Epithelial cell of prostate (primary cell): Measurements from ENCODE around the gene SENP1.
"Not testable (repeated sequence)": the region's sequence is repeated elsewhere in the genome, so short reads cannot be mapped to it uniquely, and the experiment has no call there.

Source experiments
- DNase-seq: peaks from one replicate; pipeline ENCODE4 v3.0.0-alpha.2; 2011; ENCODE audit warnings: low read depth, low spot score
- H3K27ac ChIP-seq: fragments of 450-650 bp; 2 replicates; pipeline ENCODE4 v1.5.1; 2017; ENCODE audit warnings: mild to moderate bottlenecking

SENP1 gene

GRCh38 chr12:48105867-48106680, at the start of gene SENP1:
Gene SENP1 (minus strand): TSS chr12:48106079. CDS start chr12:48101472, 4,607 bp downstream.
- H3K27ac ChIP-seq: peak within 1 kb of the TSS; percentile 89
- peak; percentile 14 for DNase-seq

DNA sequence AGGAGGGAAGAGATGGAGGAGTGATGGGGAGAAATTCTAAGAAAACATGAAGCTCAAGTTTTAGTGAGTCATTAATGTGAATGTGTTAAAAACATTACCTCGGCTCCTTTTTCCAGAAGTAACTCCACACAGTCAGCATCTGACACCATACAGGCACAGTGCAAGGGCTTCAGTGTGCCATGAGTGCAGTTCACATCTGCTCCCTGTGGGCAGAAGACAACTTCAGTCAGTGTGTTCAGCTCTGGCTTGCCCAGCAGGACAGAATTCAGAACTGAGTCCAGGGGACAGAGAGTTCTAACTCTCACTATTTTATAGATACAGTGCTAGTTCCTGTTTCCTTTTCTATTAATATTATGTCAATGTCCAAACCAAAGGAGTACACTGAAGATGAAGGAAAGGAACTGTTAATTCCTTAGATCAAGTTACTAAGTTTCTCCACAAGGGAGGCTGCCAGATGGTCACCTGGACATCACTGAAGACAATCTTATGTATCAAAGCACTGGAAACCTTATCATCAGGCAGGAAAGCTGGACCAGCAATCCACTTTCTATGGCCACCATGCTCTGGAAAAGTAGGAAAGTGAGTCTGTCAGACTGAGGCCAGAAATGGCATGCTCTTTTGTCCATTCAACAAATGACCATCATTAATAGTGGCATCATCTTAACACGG, 45.4 kb upstream of the SENP1 start:
- no peak overlapping the region for H3K27ac ChIP-seq
- DNase-seq: no peak

DNA sequence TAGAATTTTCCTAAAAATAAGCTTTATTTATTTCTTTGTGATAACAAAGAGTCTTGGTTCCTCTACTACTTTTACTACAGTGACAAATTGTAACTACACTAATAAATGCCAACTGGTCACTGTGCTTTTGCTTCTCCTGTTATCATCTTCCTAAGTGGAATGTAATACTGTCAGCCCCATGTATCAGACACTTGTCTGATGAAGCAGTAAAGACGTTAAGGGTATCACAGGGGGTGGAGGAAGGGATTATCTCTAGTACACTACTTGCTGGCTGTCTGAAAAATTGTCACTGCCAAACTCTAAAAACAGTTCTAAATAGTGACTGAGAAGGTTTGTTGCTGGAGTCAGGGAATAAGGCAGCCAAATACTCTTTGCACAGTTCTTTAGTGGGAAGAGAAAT, 40.1 kb upstream of the SENP1 start:
- no peak for DNase-seq

DNA sequence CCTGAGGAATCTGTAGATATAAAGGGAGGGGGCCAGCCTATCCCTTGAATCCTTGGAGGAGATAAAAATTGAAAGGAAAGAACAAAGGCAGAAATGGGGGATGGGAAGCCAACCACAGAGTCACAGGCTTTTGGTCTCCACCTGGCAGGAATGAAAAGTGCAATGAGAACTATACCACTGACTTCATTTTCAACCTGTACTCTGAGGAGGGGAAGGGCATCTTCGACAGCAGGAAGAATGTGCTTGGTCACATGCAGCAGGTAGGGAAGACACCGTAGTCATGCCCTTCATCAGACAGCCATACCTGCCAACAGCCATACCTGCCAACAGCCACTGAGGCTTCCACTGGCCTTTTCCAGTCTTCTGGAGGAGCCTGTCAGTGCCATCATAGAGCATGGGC, 38.0 kb upstream of the SENP1 start:
- H3K27ac ChIP-seq: no peak overlapping the region
- DNase-seq: no peak

More for the DNA sequence above, 40.1 kb upstream of the SENP1 start:
- no peak overlapping the region for H3K27ac ChIP-seq

- DNase-seq: no peak
- H3K27ac ChIP-seq: no peak overlapping the region
Observed at GRCh38 chr12:48142818-48143674, 37.2 kb upstream of the SENP1 start.

DNA sequence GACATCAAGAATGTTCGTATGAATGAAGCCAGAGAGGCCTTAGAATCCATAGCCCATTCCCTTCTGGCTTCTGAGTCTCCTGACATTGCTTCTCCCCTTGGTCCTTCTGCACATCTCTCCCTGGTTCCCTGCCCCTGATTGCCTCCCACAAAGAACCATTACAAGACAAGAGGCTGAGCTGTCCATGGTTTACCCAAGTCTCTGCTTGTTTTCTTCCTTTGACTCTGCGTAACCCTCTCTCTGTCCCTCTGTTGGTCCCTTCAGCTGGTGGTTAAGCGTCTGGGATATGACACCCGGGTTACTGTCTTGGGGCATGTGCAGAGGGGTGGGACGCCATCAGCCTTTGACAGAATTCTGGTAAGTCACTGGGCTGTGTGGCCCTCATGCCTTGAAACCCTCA, 29.1 kb upstream of the SENP1 start:
- no peak overlapping the region for H3K27ac ChIP-seq
- DNase-seq: no peak

- H3K27ac ChIP-seq: no peak overlapping the region
Observed at GRCh38 chr12:48132826-48133225, 26.9 kb upstream of the SENP1 start.

DNA sequence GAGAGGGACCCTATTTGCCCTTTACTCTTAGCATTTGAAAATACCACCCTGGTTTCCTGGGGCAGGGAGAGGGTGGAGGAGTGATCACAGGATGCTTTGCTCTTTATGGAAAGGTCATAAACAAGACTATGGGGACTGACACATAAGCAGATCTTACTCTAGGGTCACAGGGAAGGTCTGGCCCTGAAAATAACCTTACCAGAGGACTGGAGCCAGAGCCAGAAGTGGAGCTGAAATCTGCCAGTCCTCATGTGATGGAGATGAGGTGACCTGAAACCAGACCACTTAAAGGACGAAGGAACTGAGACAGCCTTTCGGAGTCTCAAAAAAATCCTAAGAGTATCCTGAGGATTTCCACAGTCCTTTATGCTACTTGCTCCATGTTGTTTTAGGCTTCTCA, 25.6 kb upstream of the SENP1 start:
- DNase-seq: no peak
- no peak overlapping the region for H3K27ac ChIP-seq

More at GRCh38 chr12:48132826-48133225, 26.9 kb upstream of the SENP1 start:
- DNase-seq: no peak

DNA sequence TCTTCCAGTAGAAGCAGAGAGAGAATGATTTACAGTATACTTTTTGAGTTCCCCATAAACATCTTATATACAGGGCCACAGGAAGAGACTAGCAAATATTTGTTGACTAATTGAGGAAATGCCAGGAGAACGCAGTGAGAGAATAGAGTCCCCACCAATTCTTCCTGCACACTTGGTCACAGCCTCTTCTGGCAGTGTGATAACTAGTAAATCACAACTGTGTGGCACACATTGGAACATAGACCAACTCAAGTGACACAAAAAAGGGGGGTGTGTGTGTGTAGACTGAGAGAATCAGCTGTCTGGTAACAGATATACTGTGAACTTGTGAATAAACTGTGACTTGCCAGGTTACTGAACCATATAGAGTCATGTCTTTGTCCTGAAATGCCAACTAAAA, 23.5 kb upstream of the SENP1 start:
- H3K27ac ChIP-seq: no peak overlapping the region
- DNase-seq: no peak

DNA sequence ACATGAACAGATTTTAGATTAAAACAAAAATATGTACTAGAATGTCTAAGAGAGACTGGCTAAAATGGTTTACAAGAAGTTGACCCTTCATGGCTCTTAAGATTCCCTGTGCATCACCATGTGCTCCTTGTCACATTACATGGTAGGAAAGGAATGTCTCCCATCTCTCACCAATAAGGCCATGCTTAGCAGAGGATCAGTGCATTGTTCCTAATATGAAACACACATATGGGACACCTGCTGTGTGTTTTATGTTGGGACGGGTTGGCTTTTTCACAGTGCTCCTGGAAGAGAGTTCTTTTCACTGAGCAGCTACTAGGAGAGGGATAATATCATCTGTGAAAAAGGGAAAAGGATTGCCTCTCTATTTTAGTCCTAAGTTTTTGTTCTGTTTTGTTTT, 22.9 kb upstream of the SENP1 start:
- H3K27ac ChIP-seq: no peak overlapping the region
- DNase-seq: no peak

- no peak overlapping the region for H3K27ac ChIP-seq
- DNase-seq: no peak
Observed at GRCh38 chr12:48126953-48127630, 21.2 kb upstream of the SENP1 start.

- no peak for DNase-seq
Observed at GRCh38 chr12:48125985-48126384, 20.1 kb upstream of the SENP1 start.

GRCh38 chr12:48125542-48125941, 19.7 kb upstream of the SENP1 start:
- H3K27ac ChIP-seq, DNase-seq: not testable (repeated sequence)

More at GRCh38 chr12:48125985-48126384, 20.1 kb upstream of the SENP1 start:
- no peak overlapping the region for H3K27ac ChIP-seq

DNA sequence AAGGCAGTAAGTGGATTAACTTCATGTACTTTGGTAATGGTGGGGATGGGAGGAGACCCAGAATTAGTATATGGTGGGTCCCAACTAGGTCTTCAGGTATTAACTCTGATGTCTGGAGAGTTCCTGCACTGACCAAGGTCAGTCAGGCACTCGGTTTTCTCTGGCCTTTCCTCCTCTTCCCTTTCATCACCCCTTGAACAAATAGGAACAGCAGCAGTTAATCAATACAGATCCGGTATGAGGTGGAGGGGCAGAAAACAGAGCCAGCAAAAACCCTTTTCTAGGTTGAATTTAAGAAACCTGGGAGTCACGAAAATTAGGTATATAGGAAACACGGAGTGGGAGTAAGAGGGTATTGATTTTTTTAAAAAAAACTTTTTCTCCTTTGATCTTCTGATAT, 17.3 kb upstream of the SENP1 start:
- no peak for DNase-seq
- no peak overlapping the region for H3K27ac ChIP-seq

DNA sequence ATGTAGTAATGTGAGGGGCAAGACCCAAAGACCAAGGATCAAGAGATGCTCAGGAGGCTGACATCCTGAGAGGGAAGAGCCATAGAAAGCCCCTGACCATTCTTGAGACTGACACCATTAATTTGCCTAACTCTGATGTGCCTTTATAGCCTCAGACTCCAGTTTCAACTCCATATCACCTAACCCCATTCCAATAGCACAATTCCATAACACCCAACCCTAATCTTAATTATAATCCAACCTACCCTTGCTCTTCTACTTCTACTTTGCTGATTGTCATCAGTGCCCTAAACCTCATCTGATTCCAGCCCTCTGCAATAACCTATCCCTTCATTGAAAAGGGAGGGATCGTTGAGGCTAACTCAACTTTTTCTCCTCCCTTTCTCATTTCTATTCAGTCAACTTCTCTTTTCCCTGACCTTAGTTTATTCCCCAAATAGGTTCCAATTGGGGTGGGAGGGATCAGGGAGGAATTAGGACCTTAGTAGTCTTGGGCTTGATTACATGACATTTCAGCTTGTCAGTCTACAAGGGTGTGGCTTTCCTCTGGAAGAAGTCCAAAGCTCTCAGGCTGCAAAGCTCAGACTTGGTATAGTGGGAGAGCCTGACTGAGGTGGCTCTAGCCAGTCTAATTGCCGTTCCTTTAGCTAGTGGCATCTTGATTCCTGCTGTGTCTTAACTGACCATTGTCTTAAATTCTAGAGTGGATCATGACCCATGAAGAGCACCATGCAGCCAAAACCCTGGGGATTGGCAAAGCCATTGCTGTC, 16.4 kb upstream of the SENP1 start:
- DNase-seq: no peak
- no peak overlapping the region for H3K27ac ChIP-seq

GRCh38 chr12:48121522-48121921, 15.6 kb upstream of the SENP1 start:
- DNase-seq: no peak
- no peak overlapping the region for H3K27ac ChIP-seq

GRCh38 chr12:48119834-48120195, 13.9 kb upstream of the SENP1 start:
- no peak for DNase-seq
- no peak overlapping the region for H3K27ac ChIP-seq

GRCh38 chr12:48119078-48119833, 13.4 kb upstream of the SENP1 start, which contains the start of gene PFKM:
Gene PFKM (plus strand): TSS chr12:48119364. CDS start chr12:48122775, 3,411 bp downstream.
- DNase-seq: peak; percentile 60
- H3K27ac ChIP-seq: no peak within 1 kb of the TSS
